BE2C (cell line): ENCODE data around the gene NXPH4.

Experiments used
- DNase-seq: peaks from one replicate; pipeline ENCODE4 v3.0.0-alpha.2; 2020
- H3K27me3 ChIP-seq: fragments of 250-450 bp; sonication (Bioruptor Pico); 2 replicates; pipeline ENCODE4 v1.5.1; 2020; ENCODE audit warnings: mild to moderate bottlenecking
- H3K36me3 ChIP-seq: fragments of 250-450 bp; sonication (Bioruptor Pico); 2 replicates; pipeline ENCODE4 v1.5.1; 2020; ENCODE audit warnings: mild to moderate bottlenecking
- H3K4me1 ChIP-seq: fragments of 250-450 bp; sonication (Bioruptor Pico); 2 replicates; pipeline ENCODE4 v1.5.1; 2020
- H3K4me3 ChIP-seq: 2 replicates; pipeline ENCODE4 v1.5.1; 2011; ENCODE audit warnings: low read depth, low read length
- H3K9me3 ChIP-seq: fragments of 250-450 bp; sonication (Bioruptor Pico); 2 replicates; pipeline ENCODE4 v1.5.1; 2020
- CTCF ChIP-seq: IDR thresholded peaks from 2 replicates; pipeline ENCODE4 v1.5.1; 2012; ENCODE audit warnings: mild to moderate bottlenecking, low read depth, low read length

NXPH4 gene

GRCh38 chr12:57244312-57244696, 27.7 kb downstream of the NXPH4 start:
- peaks cover 44% of the 10 kb centered on the region for H3K27me3 ChIP-seq

GRCh38 chr12:57247041-57247440, 30.4 kb downstream of the NXPH4 start:
- Histone ChIP-seq H3K4me1 (peaks cover 3% of the 10 kb centered on the region), H3K27me3 (peaks cover 16% of the 10 kb centered on the region), H3K36me3 (no peaks in the 10 kb centered on the region), H3K9me3 (no peaks in the 10 kb centered on the region), H3K4me3 (no peak overlapping the region)
- TF ChIP-seq CTCF: no peak
- no peak for DNase-seq

More at GRCh38 chr12:57244312-57244696, 27.7 kb downstream of the NXPH4 start:
- DNase-seq: no peak
- no peak overlapping the region for H3K4me3 ChIP-seq
- H3K4me1 ChIP-seq: peaks cover 18% of the 10 kb centered on the region
- no peaks in the 10 kb centered on the region for H3K9me3 ChIP-seq
- TF ChIP-seq CTCF: no peak
- H3K36me3 ChIP-seq: no peaks in the 10 kb centered on the region

GRCh38 chr12:57248934-57249742, 32.5 kb downstream of the NXPH4 start:
- Histone ChIP-seq H3K36me3 (no peaks in the 10 kb centered on the region), H3K9me3 (no peaks in the 10 kb centered on the region), H3K27me3 (peaks cover 5% of the 10 kb centered on the region), H3K4me3 (no peak overlapping the region), H3K4me1 (peaks cover 3% of the 10 kb centered on the region)
- DNase-seq: no peak
- no peak for TF ChIP-seq CTCF

- Histone ChIP-seq H3K4me3 (no peak overlapping the region), H3K9me3 (no peaks in the 10 kb centered on the region), H3K36me3 (no peaks in the 10 kb centered on the region), H3K27me3 (no peaks in the 10 kb centered on the region), H3K4me1 (no peaks in the 10 kb centered on the region; the same call in 1 of the 2 replicates)
- TF ChIP-seq CTCF: no peak
- DNase-seq: no peak
These were observed 33.9 kb downstream of the NXPH4 start for GRCh38 chr12:57250541-57250940.

GRCh38 chr12:57250956-57251355, 34.4 kb downstream of the NXPH4 start, which contains the start of gene STAC3:
STAC3 (minus strand) TSS chr12:57251187; CDS start chr12:57249636, 1,551 bp downstream.
- Histone ChIP-seq H3K4me1 (no peaks in the 10 kb centered on the region), H3K9me3 (no peaks in the 10 kb centered on the region), H3K4me3 (no peak within 1 kb of the TSS), H3K36me3 (peaks cover under 1% of the 10 kb centered on the region; the same call in 1 of the 2 replicates), H3K27me3 (no peaks in the 10 kb centered on the region)
- TF ChIP-seq CTCF: no peak
- DNase-seq: no peak
